ENCODE data around the gene POU4F1.

DNA sequence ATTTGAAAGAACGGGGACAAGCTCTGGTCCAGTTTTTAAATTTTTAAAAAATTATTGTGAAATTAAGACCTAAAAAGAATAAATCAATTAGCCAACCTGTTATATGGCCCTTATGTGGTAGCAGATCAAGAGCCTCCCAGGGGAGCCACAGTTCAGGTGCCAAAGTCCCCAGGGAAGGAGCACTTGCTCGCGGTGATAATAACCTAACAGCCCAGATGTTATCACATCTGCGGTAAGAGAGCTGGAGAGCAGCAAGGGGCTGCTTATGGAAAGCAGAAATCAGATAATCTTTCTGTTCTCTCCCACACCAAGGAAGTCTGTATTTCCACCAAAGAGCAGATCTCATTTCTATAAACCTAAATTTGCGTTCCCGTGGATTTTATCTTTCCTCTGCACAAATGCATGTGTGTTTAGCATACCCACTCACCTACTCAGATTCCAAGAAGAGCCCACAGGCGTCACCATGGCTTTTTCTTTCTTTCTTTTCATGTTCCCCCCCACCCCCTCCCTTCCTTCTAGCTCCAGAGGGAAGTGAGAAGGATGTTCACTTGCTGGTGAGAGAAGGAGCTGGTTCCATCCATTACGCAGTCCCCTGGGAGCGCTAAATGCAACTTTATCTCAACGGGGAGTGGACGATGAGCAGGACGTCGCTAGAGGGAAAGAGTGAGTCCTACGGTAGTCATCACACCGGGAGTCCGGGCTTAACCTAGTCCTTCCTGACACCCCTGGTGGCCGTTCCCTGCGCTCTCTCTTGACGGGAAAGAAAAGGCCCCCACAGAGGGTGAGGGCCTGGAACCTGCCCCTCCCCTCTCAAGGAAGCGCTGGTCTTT, 1.6 kb upstream of the POU4F1 start:
- TF ChIP-seq, protein P1, sequence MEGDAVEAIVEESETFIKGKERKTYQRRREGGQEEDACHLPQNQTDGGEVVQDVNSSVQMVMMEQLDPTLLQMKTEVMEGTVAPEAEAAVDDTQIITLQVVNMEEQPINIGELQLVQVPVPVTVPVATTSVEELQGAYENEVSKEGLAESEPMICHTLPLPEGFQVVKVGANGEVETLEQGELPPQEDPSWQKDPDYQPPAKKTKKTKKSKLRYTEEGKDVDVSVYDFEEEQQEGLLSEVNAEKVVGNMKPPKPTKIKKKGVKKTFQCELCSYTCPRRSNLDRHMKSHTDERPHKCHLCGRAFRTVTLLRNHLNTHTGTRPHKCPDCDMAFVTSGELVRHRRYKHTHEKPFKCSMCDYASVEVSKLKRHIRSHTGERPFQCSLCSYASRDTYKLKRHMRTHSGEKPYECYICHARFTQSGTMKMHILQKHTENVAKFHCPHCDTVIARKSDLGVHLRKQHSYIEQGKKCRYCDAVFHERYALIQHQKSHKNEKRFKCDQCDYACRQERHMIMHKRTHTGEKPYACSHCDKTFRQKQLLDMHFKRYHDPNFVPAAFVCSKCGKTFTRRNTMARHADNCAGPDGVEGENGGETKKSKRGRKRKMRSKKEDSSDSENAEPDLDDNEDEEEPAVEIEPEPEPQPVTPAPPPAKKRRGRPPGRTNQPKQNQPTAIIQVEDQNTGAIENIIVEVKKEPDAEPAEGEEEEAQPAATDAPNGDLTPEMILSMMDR (IDR thresholded peaks at IDR 0.05 in 8 of 11, conservative IDR thresholded peaks at IDR 0.05 in 3 of 11), result no peak
- TF ChIP-seq POLR2AphosphoS5 (IDR thresholded peaks at IDR 0.05) (no peak), POLR2A (IDR thresholded peaks at IDR 0.05) (no peak)
